ENCODE data around the gene SNRPA.
"Not testable (repeated sequence)": the region's sequence is repeated elsewhere in the genome, so short reads cannot be mapped to it uniquely, and the experiment has no call there.

The SNRPA gene

DNA sequence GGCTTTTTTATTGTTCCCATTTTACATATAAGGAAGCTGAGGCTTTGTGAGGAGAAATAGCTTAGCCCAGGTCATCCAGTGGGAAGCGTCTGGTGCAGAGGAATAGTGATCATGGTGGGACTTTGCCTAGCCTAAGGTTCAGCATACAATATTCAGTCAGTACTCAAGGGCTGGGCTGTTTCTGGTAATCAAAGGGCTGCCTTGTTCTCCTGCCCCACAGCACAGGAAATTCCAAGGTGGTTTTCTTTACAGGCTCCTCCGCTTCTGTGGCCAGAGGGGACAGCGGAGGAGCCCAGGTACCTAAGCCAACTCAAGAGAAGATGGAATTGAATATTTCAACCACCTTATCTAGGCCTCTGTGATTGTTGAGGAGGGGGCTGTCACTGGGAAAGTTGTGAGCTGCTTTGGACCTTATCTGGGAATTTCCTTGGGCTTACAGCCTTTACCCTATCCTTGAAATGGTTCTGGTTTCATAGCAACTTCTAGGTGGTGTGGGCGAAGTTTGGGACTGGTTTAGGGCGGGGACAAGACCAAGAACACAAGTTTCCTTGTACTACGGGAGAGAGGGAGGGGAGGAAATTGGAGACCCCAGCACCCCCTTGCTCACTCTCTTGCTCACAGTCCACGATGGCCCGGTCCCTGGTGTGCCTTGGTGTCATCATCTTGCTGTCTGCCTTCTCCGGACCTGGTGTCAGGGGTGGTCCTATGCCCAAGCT lies 24.1 kb downstream of the SNRPA start, which contains the start of gene MIA:
Gene MIA, plus strand, starts transcription at position 606 of the 716 bp plus-strand sequence. Its CDS starts 22 bp downstream, at position 628.
- no peak for TF ChIP-seq ZNF274 (IDR thresholded peaks at IDR 0.05; ENCODE audit: low read depth, low read length)
- H3K4me3 ChIP-seq (ENCODE audit: low read length), result no peak within 1 kb of the TSS

DNA sequence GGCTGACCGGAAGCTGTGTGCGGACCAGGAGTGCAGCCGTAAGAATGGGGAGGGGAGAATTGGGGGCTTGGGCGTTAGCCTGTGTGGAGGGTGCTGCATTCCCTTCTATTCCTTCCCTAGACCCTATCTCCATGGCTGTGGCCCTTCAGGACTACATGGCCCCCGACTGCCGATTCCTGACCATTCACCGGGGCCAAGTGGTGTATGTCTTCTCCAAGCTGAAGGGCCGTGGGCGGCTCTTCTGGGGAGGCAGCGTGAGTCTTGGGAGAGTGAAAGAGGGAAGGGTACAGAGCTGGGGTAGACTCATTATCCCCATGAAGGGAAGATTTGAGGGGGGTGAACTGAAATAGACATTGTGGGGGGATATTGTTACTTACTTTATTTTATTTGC lies 24.6 kb downstream of the SNRPA start:
- no peak for TF ChIP-seq ZNF274 (IDR thresholded peaks at IDR 0.05; ENCODE audit: low read depth, low read length)

DNA sequence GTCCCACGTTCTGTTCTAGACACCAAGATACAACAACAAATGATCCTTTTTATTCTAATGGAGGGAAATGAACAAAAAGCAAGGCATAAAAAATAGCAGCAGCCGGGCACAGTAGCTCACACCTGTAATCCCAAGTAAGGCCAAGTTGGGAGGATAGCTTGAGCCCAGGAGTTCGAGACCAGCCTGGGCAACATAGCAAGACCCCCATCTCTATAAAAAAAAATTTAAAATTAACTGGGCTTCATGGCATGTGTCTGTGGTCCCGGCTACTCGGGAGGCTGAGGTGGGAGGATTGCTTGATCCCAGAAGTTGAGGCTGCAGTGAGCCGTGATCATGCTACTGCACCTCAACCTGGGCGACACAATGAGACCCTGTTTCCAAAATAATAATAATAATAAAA lies 25.4 kb downstream of the SNRPA start:
- no peak overlapping the region for H3K4me3 ChIP-seq (ENCODE audit: low read length)

More for the DNA sequence above, 24.6 kb downstream of the SNRPA start:
- H3K4me3 ChIP-seq (ENCODE audit: low read length), result no peak overlapping the region

DNA sequence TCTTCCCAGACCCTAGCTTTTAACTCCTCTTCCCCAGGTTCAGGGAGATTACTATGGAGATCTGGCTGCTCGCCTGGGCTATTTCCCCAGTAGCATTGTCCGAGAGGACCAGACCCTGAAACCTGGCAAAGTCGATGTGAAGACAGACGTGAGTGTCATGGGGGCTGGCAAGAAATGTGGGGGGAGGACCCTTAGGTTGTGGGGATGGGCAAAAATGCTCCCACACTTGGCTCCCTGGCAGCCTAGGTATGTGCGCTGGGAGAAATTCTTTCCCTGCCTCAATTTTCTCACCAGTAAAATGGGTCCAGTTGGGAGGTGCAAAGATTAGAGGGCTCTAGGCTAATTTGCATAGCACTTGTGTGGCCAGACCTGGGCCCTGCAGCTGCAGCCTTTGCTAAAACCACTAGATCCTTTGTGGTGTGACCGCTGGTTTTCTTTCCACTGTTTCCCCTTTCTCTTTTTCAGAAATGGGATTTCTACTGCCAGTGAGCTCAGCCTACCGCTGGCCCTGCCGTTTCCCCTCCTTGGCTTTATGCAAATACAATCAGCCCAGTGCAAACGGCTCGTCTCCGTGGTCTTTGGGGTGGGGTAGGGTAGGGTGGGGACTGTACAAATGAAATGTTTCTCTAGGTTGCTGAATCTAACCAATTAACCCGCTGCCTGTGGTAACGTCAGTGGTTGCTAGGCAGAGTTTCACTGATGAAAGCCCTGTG lies 26.1 kb downstream of the SNRPA start:
- peak overlapping the region; percentile 72 for H3K4me3 ChIP-seq (ENCODE audit: low read length)
- no peak for TF ChIP-seq ZNF274 (IDR thresholded peaks at IDR 0.05; ENCODE audit: low read depth, low read length)

More for the DNA sequence above, 25.4 kb downstream of the SNRPA start:
- TF ChIP-seq ZNF274 (IDR thresholded peaks at IDR 0.05; ENCODE audit: low read depth, low read length), result no peak

DNA sequence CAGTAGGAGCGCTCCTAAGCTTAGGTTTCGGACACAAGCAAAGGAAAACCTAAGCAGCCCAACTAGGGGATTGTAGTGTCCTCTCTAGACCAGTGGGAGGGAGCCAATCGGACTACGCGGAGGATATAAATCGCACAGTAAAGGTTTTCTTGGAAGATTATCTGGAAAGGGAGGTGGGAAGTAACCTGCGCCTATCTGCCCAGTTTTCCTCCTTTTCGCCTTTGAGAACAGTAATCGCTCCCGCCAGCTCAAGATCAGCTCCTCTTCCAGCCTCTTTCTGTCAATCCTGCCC lies 26.6 kb downstream of the SNRPA start:
- no peak for TF ChIP-seq ZNF274 (IDR thresholded peaks at IDR 0.05; ENCODE audit: low read depth, low read length)
- H3K4me3 ChIP-seq (ENCODE audit: low read length), result peak overlapping the region; percentile 72

DNA sequence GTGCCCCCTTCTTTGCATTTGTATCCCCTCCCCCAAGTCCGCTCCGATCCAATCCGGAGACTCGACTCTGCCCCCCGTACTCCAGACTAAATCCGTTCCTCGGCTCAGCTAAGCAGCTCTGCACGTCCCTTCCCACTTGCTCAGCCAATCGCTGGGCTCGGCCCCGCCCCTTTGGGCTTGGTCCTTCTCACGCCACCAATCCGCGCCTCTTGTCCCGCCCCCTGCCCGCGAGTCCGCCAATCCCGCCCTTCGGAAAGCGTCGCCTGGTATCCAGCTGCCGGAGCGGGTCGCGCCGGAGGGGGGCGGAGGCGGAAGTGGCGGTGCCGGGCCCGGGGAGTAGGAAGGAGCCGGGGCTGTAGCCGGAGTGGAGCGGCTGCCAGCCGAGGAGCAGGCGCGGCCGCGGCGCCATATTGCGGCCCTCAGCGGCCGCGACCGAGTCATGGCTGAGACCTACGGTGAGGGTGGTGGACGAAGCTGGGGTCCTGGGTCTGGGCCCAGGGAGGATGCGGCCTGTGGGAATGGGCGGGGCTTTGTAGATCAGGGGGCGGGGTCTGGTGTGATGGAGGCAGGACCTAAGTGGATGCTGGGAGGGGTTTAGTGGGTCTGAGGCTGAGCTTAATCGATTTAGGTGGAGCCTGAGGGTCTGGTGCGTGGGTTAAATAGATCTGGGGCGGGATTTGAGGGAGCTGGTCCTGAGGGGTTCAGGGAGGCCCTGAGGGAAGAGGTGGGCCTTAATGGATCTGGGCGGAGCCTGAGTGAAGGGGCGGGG lies 27.1 kb downstream of the SNRPA start, which contains the start of gene RAB4B:
Gene RAB4B, plus strand, starts transcription at position 311 of the 769 bp plus-strand sequence. Its CDS starts 129 bp downstream, at position 440.
- no peak for TF ChIP-seq ZNF274 (IDR thresholded peaks at IDR 0.05; ENCODE audit: low read depth, low read length)

DNA sequence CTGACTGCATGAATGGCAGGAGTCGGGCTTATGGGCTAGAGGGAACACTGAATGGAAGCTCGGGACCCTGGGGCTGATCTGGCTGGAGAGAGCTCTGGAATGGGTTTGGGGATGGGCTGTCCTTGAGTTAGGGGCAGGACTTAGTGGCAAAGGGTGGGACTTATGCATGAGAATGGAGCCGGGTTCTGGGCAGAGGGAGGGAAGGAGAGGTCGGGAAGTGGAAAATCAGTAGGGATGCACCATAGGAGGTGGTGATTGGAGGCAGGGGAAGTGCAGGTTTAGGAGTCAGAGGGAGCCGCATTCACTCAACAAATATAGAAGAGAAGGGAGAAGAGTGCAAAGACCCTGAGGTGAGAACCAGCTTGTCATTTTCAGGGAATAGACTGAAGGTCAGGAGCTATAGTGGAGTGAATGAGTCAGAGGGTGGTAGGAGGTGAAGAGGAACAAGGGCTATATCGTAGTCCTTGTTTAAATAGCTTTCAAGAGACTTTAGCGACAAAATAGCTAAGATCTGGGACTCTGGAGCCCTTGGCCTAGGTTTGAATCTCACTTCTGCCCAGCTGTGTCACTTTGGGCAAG lies 27.8 kb downstream of the SNRPA start:
- H3K4me3 ChIP-seq (ENCODE audit: low read length), result peak overlapping the region; percentile 84
- TF ChIP-seq ZNF274 (IDR thresholded peaks at IDR 0.05; ENCODE audit: low read depth, low read length), result no peak

More for the DNA sequence above, 27.1 kb downstream of the SNRPA start, which contains the start of gene RAB4B:
- H3K4me3 ChIP-seq (ENCODE audit: low read length), result peak within 1 kb of the TSS; percentile 84

DNA sequence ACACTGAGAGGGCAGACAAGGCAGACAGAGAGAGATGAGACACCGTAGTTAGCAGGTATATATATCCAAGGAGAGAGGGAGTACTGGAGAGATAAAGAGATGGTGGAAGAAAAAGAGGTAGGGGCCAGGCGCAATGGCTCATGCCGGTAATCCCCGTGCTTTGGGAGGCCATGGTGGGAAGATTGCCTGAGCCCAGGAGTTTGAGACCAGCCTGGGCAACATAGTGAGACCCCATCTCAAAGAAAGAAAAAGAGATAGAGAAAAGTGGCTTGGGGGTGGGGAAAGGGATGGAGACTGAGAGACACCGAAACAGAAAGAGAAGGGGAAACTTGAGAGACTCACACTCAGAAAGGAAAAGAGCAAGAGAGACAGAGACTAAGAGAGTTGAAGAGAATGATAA lies 29.6 kb downstream of the SNRPA start:
- H3K4me3 ChIP-seq (ENCODE audit: low read length), result no peak overlapping the region
- TF ChIP-seq ZNF274 (IDR thresholded peaks at IDR 0.05; ENCODE audit: low read depth, low read length), result no peak

DNA sequence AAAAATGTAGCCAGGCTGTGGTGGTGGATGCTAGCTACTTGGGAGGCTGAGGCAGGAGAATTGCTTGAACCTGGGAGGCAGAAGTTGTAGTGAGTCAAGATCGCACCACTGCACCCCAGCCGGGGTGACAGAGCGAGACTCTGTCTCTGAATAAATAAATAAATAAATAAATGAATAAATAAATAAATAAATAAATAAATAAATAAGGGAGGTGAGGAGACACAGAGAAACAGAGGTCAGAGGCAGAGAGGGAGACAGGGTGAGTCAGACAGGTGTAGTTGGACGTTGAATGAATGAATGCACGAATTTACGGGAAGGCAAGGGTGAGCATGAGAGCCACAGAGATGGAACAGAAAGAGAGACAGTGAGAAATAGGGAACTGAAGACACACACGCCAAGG lies 30.1 kb downstream of the SNRPA start:
- no peak overlapping the region for H3K4me3 ChIP-seq (ENCODE audit: low read length)
- no peak for TF ChIP-seq ZNF274 (IDR thresholded peaks at IDR 0.05; ENCODE audit: low read depth, low read length)

DNA sequence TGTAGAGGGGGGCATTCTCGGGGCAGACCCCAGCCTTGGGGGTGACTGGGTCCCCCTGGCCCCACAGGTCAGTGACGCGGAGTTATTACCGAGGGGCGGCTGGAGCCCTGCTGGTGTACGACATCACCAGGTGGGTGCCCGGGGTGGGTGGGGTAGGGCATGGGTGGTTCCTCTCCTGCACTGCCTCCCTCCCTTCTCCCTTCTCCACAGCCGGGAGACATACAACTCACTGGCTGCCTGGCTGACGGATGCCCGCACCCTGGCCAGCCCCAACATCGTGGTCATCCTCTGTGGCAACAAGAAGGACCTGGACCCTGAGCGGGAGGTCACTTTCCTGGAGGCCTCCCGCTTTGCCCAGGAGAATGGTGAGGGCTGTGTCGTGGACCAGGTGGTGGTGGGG lies 32.7 kb downstream of the SNRPA start:
- H3K4me3 ChIP-seq (ENCODE audit: low read length), result no peak overlapping the region
- no peak for TF ChIP-seq ZNF274 (IDR thresholded peaks at IDR 0.05; ENCODE audit: low read depth, low read length)

DNA sequence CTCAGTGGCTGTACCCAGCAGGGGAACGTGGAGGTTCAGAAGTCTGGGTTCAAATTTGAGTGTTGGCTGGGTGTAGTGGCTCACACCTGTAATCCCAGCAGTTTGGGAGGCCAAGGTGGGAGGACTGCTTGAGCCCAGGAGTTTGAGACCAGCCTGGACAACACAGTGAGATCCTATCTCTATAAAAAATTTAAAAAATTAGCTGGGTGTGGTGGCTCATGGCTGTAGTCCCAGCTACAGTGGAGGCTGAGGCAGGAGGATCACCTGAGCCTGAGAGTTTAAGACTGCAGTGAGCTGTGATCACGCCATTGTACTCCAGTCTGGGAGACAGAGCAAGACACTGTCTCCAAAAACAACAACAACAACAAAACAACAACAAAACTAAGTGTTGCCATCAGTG lies 33.1 kb downstream of the SNRPA start:
- H3K4me3 ChIP-seq (ENCODE audit: low read length), result not testable (repeated sequence)

DNA sequence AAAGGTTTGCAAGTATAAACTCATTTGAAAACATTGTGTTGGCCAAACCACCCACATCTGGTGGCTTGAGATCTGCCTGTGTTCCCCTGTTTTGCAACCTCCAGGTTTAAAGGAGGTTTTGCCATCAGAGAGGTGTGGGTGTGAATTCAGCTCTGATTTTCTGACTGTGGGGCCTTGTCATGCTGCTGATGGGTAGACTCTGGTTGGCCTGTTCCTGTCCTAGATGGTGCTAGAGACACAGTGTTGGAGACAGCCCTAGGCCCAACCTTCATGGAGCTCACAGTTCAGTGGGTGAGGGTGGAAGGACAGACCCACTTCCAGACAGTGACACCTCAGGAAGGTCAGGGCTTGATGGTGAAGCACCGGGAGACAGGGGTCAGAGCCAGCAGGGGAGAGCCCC lies 34.5 kb downstream of the SNRPA start:
- TF ChIP-seq ZNF274 (IDR thresholded peaks at IDR 0.05; ENCODE audit: low read depth, low read length), result no peak
- no peak overlapping the region for H3K4me3 ChIP-seq (ENCODE audit: low read length)

DNA sequence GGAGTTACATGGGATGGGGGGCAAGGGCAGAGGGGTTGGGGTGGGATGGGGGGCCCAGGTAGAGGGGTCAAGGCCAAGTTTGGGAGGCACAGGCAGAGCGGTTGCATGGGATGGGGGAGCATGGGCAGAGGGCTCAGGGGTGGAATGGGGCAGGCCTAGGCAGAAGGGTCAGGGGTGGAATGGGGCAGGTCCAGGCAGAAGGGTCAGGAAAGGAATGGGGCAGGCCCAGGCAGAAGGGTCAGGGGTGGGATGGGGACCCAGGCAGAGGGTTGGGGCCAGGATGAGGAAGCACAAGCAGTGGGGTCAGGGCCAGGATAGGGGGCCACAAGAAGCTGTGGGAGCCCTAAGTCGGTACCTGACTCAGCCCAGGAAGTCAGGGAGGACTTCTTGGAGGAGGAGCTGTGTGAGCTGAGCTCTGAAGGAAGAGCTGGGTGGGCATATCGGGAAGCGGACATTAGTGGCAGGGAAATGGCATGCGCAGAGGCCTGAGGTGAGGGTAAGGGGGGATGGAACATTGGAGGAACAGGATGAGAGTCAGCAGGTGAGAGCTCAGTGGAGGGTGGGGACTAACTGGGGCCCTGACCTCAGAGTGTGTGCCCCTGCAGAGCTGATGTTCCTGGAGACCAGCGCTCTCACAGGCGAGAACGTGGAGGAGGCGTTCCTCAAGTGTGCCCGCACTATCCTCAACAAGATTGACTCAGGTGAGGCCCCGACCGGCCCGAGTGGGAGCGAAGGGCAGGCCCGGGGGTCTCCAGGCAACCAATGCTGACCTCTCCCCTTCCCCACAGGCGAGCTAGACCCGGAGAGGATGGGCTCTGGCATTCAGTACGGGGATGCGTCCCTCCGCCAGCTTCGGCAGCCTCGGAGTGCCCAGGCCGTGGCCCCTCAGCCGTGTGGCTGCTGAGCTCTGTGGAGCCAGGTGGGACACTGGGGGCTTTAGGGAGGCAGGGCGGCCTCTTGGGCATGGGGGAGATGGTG lies 35.3 kb downstream of the SNRPA start:
- TF ChIP-seq ZNF274 (IDR thresholded peaks at IDR 0.05; ENCODE audit: low read depth, low read length), result no peak
- no peak overlapping the region for H3K4me3 ChIP-seq (ENCODE audit: low read length)

Measured in GM08714 (cell line).